Measurements from ENCODE around the gene ZNF90.

DNA sequence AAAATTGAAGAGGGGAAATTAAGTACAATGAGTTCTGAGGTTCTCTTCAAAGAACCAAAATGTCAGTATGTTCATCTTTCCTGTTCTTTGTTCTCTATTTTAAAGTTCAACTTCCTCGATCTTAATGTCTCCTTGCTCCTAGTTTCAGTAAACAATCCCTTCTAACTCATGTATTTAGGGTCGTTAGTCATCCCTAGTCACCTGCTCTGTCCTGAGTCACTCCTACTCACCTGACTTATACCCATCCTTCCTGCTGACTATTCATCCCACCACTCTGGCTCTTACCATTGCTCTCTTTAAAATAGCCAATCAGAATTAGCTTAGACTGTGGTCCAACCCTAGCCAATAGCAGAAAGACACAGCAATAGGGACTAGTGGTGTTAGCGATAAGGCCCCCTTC lies 24.3 kb downstream of the ZNF90 start:
- TF ChIP-seq, protein P1, sequence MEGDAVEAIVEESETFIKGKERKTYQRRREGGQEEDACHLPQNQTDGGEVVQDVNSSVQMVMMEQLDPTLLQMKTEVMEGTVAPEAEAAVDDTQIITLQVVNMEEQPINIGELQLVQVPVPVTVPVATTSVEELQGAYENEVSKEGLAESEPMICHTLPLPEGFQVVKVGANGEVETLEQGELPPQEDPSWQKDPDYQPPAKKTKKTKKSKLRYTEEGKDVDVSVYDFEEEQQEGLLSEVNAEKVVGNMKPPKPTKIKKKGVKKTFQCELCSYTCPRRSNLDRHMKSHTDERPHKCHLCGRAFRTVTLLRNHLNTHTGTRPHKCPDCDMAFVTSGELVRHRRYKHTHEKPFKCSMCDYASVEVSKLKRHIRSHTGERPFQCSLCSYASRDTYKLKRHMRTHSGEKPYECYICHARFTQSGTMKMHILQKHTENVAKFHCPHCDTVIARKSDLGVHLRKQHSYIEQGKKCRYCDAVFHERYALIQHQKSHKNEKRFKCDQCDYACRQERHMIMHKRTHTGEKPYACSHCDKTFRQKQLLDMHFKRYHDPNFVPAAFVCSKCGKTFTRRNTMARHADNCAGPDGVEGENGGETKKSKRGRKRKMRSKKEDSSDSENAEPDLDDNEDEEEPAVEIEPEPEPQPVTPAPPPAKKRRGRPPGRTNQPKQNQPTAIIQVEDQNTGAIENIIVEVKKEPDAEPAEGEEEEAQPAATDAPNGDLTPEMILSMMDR (IDR thresholded peaks at IDR 0.05; ENCODE audit: low read depth, low read length) = no peak
- TF ChIP-seq EZH2phosphoT487 (IDR thresholded peaks at IDR 0.05; ENCODE audit: low read depth) = no peak
